ENCODE results near the gene NTPCR. TPM values are rescaled to one million over a fixed set of nuclear protein-coding genes. Genes with fewer than 3 reads are reported as not detected.
A peak's percentile ranks its signal among the peaks of the same experiment; 100 is the strongest.
"Not testable (repeated sequence)": the region's sequence is repeated elsewhere in the genome, so short reads cannot be mapped to it uniquely, and the experiment has no call there.

NTPCR gene
- total and polyA plus RNA-seq, 4 experiments from 2014 or later = 16.0 to 61.6 (median 24.3) TPM

DNA sequence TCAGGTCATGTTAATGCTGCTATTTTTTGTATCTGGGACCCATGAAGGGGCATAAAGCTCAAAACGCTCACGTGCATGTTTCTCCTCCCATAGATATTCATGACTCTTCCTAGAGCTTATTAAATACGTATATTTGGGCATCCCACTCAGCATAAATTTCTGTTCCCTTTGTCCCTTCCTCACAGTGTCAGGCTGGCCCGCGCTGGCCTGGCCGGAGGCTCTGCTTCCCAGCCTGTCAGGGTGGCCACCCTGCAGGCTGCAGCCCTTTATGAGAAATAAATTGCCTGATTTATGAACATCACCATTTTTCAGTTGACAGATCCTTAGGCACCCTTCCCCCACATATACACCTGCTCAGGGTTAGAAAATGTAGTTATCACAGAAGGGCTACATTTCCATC, 44.0 kb upstream of the NTPCR start:
- ChIA-PET CTCF (ENCODE audit: partially characterized antibody) (no interaction called here), POLR2A (ENCODE audit: partially characterized antibody) (no interaction called here)
- DNase-seq = no peak
- Histone ChIP-seq H3K27ac (ENCODE audit: low read depth, low read length) (no peak overlapping the region), H3K4me3 (ENCODE audit: low read length in 2 of 2) (no peak overlapping the region), H3K9me3 (ENCODE audit: control insufficient read depth in 1 of 2, low read length in 2 of 2) (no peaks in the 10 kb centered on the region), H3K36me3 (ENCODE audit: insufficient read depth, low read length) (no peaks in the 10 kb centered on the region), H3K4me1 (ENCODE audit: insufficient read depth, low read length) (peaks cover 23% of the 10 kb centered on the region), H3K27me3 (ENCODE audit: insufficient read depth, low read length) (no peaks in the 10 kb centered on the region)
- Mint-ChIP-seq H3K4me1 (peaks cover 8 to 35% (median 23%) of the 10 kb centered on the region in 4 donors), H3K9me3 (peaks cover 0 to 1% (median 0%) of the 10 kb centered on the region in 8 donors), H3K27me3 (peaks cover 0 to 4% of the 10 kb centered on the region in 2 donors), H3K27ac (no peak overlapping the region), H3K36me3 (no peaks in the 10 kb centered on the region), H3K4me3 (no peak overlapping the region)
- intact Hi-C loops (cut with micrococcal nuclease) = no loop called here

DNA sequence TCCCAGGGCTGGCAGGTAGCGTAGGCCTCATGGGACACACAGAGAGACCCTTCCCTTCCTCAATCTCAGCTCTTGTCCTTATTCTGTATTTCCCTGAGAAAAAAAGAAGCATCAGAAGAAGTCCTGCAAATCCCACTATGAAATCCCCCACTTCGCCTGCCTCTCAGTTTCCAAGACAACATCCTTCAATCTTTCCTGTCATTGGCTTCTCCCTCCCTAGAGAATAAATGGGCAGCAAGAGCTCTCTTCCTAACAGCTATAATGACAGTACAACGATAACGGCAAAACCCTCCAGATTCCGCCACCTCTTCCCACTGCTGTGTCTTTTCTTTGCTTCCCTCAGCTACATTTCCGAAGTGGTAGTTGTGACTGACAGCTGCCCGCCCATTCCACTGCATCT, 41.6 kb upstream of the NTPCR start:
- Histone ChIP-seq H3K27me3 (ENCODE audit: insufficient read depth, low read length) (no peaks in the 10 kb centered on the region), H3K4me1 (ENCODE audit: insufficient read depth, low read length) (peaks cover 21% of the 10 kb centered on the region), H3K9me3 (ENCODE audit: control insufficient read depth in 1 of 2, low read length in 2 of 2) (no peaks in the 10 kb centered on the region), H3K4me3 (ENCODE audit: low read length in 2 of 2) (no peak overlapping the region), H3K36me3 (ENCODE audit: insufficient read depth, low read length) (no peaks in the 10 kb centered on the region), H3K27ac (ENCODE audit: low read depth, low read length) (no peak overlapping the region)
- ChIA-PET POLR2A (ENCODE audit: partially characterized antibody) (no interaction called here), CTCF (ENCODE audit: partially characterized antibody) (no interaction called here)
- intact Hi-C loops (cut with micrococcal nuclease) = no loop called here
- H3K36me3 Mint-ChIP-seq = no peaks in the 10 kb centered on the region
- DNase-seq = no peak
- H3K27ac Mint-ChIP-seq = no peak overlapping the region
- H3K9me3 Mint-ChIP-seq = peaks cover 0 to 1% (median 0%) of the 10 kb centered on the region in 8 donors
- H3K4me1 Mint-ChIP-seq = peaks cover 8 to 35% (median 23%) of the 10 kb centered on the region in 4 donors
- no peak overlapping the region for H3K4me3 Mint-ChIP-seq
- H3K27me3 Mint-ChIP-seq = peaks cover 0 to 4% of the 10 kb centered on the region in 2 donors

DNA sequence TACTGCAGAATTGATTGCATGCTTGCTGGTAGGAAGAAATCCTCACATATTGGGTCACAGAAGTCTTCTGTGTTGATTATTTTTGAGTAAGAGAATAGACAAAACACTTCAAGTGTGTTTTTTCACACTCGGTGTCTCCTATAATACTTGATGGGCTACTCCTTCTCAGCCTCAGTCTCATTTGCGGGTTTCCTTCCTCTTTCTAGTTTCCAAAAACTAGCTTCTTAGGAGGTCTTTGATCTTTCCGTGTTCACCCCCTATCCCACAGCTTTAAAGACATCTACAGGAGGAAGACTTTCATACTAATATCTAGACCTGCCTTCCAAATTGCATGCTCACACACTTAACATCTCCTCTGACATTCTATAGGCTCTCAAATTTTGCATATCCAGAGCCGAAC, 40.7 kb upstream of the NTPCR start:
- H3K4me1 Mint-ChIP-seq = peaks cover 8 to 35% (median 23%) of the 10 kb centered on the region in 4 donors
- no peak for DNase-seq
- Histone ChIP-seq H3K9me3 (ENCODE audit: control insufficient read depth in 1 of 2, low read length in 2 of 2) (no peaks in the 10 kb centered on the region), H3K4me3 (ENCODE audit: low read length in 2 of 2) (no peak overlapping the region), H3K27me3 (ENCODE audit: insufficient read depth, low read length) (no peaks in the 10 kb centered on the region), H3K27ac (ENCODE audit: low read depth, low read length) (no peak overlapping the region), H3K36me3 (ENCODE audit: insufficient read depth, low read length) (no peaks in the 10 kb centered on the region), H3K4me1 (ENCODE audit: insufficient read depth, low read length) (peaks cover 21% of the 10 kb centered on the region)
- ChIA-PET POLR2A (ENCODE audit: partially characterized antibody) (no interaction called here), CTCF (ENCODE audit: partially characterized antibody) (no interaction called here)
- H3K36me3 Mint-ChIP-seq = no peaks in the 10 kb centered on the region
- H3K9me3 Mint-ChIP-seq = peaks cover 0 to 1% (median 0%) of the 10 kb centered on the region in 8 donors
- peak overlapping the region in 1 of 8 donors; percentile 14 for H3K4me3 Mint-ChIP-seq
- intact Hi-C loops (cut with micrococcal nuclease) = no loop called here
- peaks cover 0 to 4% of the 10 kb centered on the region in 2 donors for H3K27me3 Mint-ChIP-seq
- H3K27ac Mint-ChIP-seq = no peak overlapping the region

DNA sequence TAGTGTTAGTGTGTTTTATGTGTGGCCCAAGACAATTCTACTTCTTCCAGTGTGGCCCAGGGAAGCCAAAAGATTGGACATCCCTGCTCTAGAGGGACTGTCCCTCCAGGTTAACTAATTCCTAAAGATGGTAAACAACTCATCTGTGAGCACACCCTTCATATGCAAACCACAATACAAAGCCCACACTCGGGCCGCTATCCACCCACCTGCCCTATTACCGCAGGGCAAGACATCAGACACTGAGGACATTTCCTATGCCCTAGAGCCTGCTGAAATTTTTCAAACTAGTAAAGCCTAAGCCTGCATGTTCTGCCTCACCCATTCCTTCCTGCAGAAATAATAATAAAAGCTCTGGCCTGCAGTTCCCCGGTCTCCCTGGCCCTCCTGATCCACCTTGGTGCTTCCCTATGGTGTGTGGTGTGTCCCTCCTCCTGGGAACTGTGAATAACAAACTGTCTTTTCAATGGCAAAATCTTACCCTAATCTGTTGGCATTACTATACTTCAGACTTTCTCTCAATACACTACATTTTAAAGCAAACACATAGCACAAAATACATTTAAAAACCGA, 39.3 kb upstream of the NTPCR start:
- intact Hi-C loops (cut with micrococcal nuclease) = no loop called here
- CTCF ChIA-PET (ENCODE audit: partially characterized antibody) = no interaction called here

DNA sequence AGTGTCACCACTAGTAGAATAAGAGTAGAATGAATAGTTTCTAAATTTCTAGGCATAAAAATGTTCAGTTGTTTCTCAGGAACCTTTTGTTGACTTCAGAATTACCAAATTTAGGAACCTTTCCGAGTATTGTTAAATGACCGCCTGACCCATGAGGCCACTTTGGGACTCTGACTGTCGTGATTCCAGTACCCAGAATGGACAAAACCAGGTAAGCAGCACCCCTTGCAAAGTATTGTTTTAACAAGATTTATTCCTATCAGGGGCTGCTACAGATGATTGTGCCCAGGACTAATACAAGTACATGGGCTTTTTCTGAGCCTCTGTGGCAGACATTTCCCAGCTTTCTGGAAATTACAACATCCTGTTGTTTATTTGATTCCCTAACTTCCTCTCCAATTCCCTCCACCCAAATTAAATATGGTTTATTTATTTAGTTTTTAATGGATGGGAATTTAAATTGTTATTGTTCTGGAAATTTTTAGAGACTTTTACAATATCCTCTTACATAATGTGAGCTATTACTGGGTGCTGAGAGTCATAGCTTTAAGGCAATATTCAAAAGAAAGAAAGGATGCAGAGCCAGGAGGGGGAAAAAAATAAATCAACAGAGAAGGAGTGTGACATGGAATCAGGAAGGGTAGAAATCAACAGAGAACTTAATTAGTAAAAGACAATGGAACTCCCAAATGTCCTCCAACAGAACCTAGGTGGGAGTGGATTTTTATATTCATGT, 37.4 kb upstream of the NTPCR start:
- Histone ChIP-seq H3K4me3 (ENCODE audit: low read length in 2 of 2) (no peak overlapping the region), H3K36me3 (ENCODE audit: insufficient read depth, low read length) (no peaks in the 10 kb centered on the region), H3K27me3 (ENCODE audit: insufficient read depth, low read length) (no peaks in the 10 kb centered on the region), H3K27ac (ENCODE audit: low read depth, low read length) (no peak overlapping the region), H3K4me1 (ENCODE audit: insufficient read depth, low read length) (peaks cover 16% of the 10 kb centered on the region), H3K9me3 (ENCODE audit: control insufficient read depth in 1 of 2, low read length in 2 of 2) (no peaks in the 10 kb centered on the region)
- intact Hi-C loops (cut with micrococcal nuclease) = no loop called here
- H3K4me3 Mint-ChIP-seq = no peak overlapping the region
- peaks cover 0 to 2% (median 0%) of the 10 kb centered on the region in 8 donors for H3K9me3 Mint-ChIP-seq
- H3K27me3 Mint-ChIP-seq = peaks cover 0 to 4% of the 10 kb centered on the region in 2 donors
- no peak overlapping the region for H3K27ac Mint-ChIP-seq
- H3K4me1 Mint-ChIP-seq = peaks cover 5 to 21% (median 14%) of the 10 kb centered on the region in 4 donors
- ChIA-PET POLR2A (ENCODE audit: partially characterized antibody) (no interaction called here), CTCF (ENCODE audit: partially characterized antibody) (no interaction called here)
- no peak for DNase-seq
- no peaks in the 10 kb centered on the region for H3K36me3 Mint-ChIP-seq

More for the DNA sequence above, 39.3 kb upstream of the NTPCR start:
- Histone ChIP-seq H3K27me3 (ENCODE audit: insufficient read depth, low read length) (no peaks in the 10 kb centered on the region), H3K4me1 (ENCODE audit: insufficient read depth, low read length) (peaks cover 16% of the 10 kb centered on the region), H3K36me3 (ENCODE audit: insufficient read depth, low read length) (no peaks in the 10 kb centered on the region), H3K4me3 (ENCODE audit: low read length in 2 of 2) (no peak overlapping the region), H3K27ac (ENCODE audit: low read depth, low read length) (no peak overlapping the region), H3K9me3 (ENCODE audit: control insufficient read depth in 1 of 2, low read length in 2 of 2) (no peaks in the 10 kb centered on the region)
- DNase-seq = no peak
- Mint-ChIP-seq H3K36me3 (no peaks in the 10 kb centered on the region), H3K27ac (no peak overlapping the region), H3K4me1 (peaks cover 5 to 28% (median 15%) of the 10 kb centered on the region in 4 donors), H3K27me3 (peaks cover 0 to 4% of the 10 kb centered on the region in 2 donors), H3K9me3 (peaks cover 0 to 2% (median 0%) of the 10 kb centered on the region in 8 donors), H3K4me3 (peak overlapping the region in 3 of 8 donors; percentile 18 to 37 (median 30))
- POLR2A ChIA-PET (ENCODE audit: partially characterized antibody) = no interaction called here

DNA sequence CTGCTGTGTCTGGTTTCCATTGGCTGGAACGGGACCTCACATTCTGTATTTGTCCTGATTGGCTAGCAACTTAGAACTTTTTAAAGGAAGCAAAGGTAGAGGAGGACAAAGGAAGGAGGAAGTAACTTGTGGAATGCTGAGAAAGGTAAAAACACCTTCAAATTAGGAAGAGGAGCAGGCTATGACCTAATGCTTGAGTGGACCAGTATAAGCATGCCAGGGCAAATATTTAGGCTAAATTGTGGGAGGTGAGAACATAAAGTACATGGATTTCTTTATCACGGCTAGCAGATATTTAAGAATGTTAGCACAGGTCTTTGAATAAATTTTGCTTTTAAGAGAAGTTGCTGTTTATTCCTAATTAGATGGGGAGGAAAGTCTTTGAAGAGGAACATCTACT, 36.1 kb upstream of the NTPCR start:
- H3K27ac ChIP-seq (ENCODE audit: low read depth, low read length); CTCF ChIA-PET (ENCODE audit: partially characterized antibody); H3K9me3 ChIP-seq (ENCODE audit: control insufficient read depth in 1 of 2, low read length in 2 of 2); H3K27me3 ChIP-seq (ENCODE audit: insufficient read depth, low read length); H3K27me3 Mint-ChIP-seq; H3K4me3 ChIP-seq (ENCODE audit: low read length in 2 of 2); H3K36me3 Mint-ChIP-seq; H3K9me3 Mint-ChIP-seq; intact Hi-C loops (cut with micrococcal nuclease); DNase-seq; POLR2A ChIA-PET (ENCODE audit: partially characterized antibody); H3K4me3 Mint-ChIP-seq; H3K36me3 ChIP-seq (ENCODE audit: insufficient read depth, low read length); H3K27ac Mint-ChIP-seq: not testable (repeated sequence)
- peaks cover 16% of the 10 kb centered on the region for H3K4me1 ChIP-seq (ENCODE audit: insufficient read depth, low read length)
- peaks cover 5 to 21% (median 14%) of the 10 kb centered on the region in 4 donors for H3K4me1 Mint-ChIP-seq

DNA sequence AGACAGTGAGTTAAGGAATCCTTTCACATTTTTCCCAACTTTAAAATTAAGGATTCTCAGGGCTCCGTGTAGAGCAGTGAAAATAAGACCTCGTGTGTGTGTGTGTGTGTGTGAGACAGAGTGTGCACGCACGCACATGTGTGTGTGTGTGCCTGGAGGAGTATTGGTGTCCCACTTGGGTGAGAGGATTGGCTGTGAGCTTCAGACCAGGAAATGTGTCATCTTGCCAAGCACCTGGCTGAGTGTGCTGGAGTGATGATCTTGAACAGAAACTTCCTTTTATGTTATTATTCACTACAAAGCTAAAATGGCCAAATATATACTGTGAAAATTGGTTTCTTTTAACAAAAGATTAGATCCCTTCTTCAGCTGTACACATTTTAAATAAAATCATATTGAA, 35.2 kb upstream of the NTPCR start:
- DNase-seq = no peak
- Histone ChIP-seq H3K36me3 (ENCODE audit: insufficient read depth, low read length) (no peaks in the 10 kb centered on the region), H3K4me1 (ENCODE audit: insufficient read depth, low read length) (peaks cover 12% of the 10 kb centered on the region), H3K4me3 (ENCODE audit: low read length in 2 of 2) (no peak overlapping the region), H3K27me3 (ENCODE audit: insufficient read depth, low read length) (no peaks in the 10 kb centered on the region), H3K9me3 (ENCODE audit: control insufficient read depth in 1 of 2, low read length in 2 of 2) (no peaks in the 10 kb centered on the region), H3K27ac (ENCODE audit: low read depth, low read length) (no peak overlapping the region)
- intact Hi-C loops (cut with micrococcal nuclease) = no loop called here
- H3K27ac Mint-ChIP-seq = no peak overlapping the region
- H3K36me3 Mint-ChIP-seq = no peaks in the 10 kb centered on the region
- H3K4me1 Mint-ChIP-seq = peaks cover 5 to 12% (median 10%) of the 10 kb centered on the region in 4 donors
- CTCF ChIA-PET (ENCODE audit: partially characterized antibody) = no interaction called here
- no peak overlapping the region for H3K4me3 Mint-ChIP-seq
- H3K9me3 Mint-ChIP-seq = peaks cover 0 to 2% (median 0%) of the 10 kb centered on the region in 8 donors
- POLR2A ChIA-PET (ENCODE audit: partially characterized antibody) = no interaction called here
- H3K27me3 Mint-ChIP-seq = peaks cover 0 to 2% of the 10 kb centered on the region in 2 donors

All from CD4-positive, alpha-beta memory T cell (primary cell).